ENCODE measurements around the gene RBFA. TPM values are rescaled to one million over a fixed set of nuclear protein-coding genes. Genes with fewer than 3 reads are reported as not detected.
"Not testable (repeated sequence)": the region's sequence is repeated elsewhere in the genome, so short reads cannot be mapped to it uniquely, and the experiment has no call there.

The RBFA gene
- polyA plus RNA-seq, 1 experiment: 32.6 TPM

GRCh38 chr18:80009661-80010550 is 24.3 kb upstream of the RBFA start:
- TF ChIP-seq, protein P1, sequence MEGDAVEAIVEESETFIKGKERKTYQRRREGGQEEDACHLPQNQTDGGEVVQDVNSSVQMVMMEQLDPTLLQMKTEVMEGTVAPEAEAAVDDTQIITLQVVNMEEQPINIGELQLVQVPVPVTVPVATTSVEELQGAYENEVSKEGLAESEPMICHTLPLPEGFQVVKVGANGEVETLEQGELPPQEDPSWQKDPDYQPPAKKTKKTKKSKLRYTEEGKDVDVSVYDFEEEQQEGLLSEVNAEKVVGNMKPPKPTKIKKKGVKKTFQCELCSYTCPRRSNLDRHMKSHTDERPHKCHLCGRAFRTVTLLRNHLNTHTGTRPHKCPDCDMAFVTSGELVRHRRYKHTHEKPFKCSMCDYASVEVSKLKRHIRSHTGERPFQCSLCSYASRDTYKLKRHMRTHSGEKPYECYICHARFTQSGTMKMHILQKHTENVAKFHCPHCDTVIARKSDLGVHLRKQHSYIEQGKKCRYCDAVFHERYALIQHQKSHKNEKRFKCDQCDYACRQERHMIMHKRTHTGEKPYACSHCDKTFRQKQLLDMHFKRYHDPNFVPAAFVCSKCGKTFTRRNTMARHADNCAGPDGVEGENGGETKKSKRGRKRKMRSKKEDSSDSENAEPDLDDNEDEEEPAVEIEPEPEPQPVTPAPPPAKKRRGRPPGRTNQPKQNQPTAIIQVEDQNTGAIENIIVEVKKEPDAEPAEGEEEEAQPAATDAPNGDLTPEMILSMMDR (IDR thresholded peaks at IDR 0.05; ENCODE audit: low read depth, low read length): no peak
- H3K27me3 ChIP-seq (ENCODE audit: control insufficient read depth, insufficient read depth, low read length): no peaks in the 10 kb centered on the region
- peak overlapping the region; percentile 86 for H3K27ac ChIP-seq (ENCODE audit: low read depth, low read length)
- H3K9me3 ChIP-seq (ENCODE audit: control insufficient read depth, insufficient read depth, low read length): peaks cover 16% of the 10 kb centered on the region
- POLR2A ChIA-PET: interaction anchor here (1.0 to 1.2 kb wide), 2 partner anchors 18 to 24 kb away, joined by 3 to 5 read pairs; no protein-coding TSS in a partner anchor
- no peak overlapping the region for H3K4me3 ChIP-seq (ENCODE audit: low read depth, low read length)
- CTCF ChIA-PET: no interaction called here
- peak; percentile 85 for DNase-seq (ENCODE audit: low read depth, low spot score)

GRCh38 chr18:80010551-80010906 is 23.7 kb upstream of the RBFA start:
- DNase-seq (ENCODE audit: low read depth, low spot score): no peak
- H3K27ac ChIP-seq (ENCODE audit: low read depth, low read length): peak overlapping the region; percentile 86
- peaks cover 17% of the 10 kb centered on the region for H3K9me3 ChIP-seq (ENCODE audit: control insufficient read depth, insufficient read depth, low read length)
- TF ChIP-seq, protein P1 (IDR thresholded peaks at IDR 0.05; ENCODE audit: low read depth, low read length): no peak
- POLR2A ChIA-PET: interaction anchor here (1.0 to 1.2 kb wide), 2 partner anchors 17 to 23 kb away, joined by 3 to 5 read pairs; no protein-coding TSS in a partner anchor
- H3K4me3 ChIP-seq (ENCODE audit: low read depth, low read length): no peak overlapping the region
- CTCF ChIA-PET: no interaction called here
- H3K27me3 ChIP-seq (ENCODE audit: control insufficient read depth, insufficient read depth, low read length): no peaks in the 10 kb centered on the region

DNA sequence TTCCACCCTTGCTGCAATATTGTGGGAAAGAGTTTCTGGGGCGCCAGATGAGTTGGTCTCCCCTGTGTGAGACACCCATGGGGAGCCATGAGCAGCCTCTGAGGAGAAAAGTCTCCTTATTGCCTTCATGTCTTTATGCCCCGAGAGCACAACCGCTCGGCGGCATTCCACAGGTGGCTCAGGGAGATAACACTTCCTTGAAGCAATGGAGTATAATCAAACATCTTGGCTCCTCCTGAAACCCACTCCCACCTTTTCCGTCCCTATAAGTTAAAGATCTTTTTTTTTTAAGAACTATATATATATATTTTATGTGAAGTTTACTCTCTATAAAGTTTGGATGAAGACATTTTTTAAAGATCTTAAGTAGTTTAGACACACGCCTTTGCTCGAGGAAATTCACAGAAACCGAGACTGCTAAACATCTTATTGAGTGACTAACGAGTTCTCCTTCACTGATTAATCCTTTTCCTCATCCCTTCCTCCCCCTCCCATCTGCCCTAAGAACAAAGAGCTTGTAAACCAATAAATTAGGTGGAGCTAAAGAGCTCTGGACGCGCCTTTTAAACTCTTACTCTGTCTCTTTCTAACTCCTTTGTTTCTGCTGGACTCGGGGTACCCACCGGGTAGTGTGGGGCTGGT is 22.6 kb upstream of the RBFA start:
- H3K9me3 ChIP-seq (ENCODE audit: control insufficient read depth, insufficient read depth, low read length): peaks cover 17% of the 10 kb centered on the region
- H3K27me3 ChIP-seq (ENCODE audit: control insufficient read depth, insufficient read depth, low read length); H3K4me3 ChIP-seq (ENCODE audit: low read depth, low read length); H3K27ac ChIP-seq (ENCODE audit: low read depth, low read length); DNase-seq (ENCODE audit: low read depth, low spot score); CTCF ChIA-PET; POLR2A ChIA-PET: not testable (repeated sequence)

- Histone ChIP-seq H3K4me3 (ENCODE audit: low read depth, low read length) (no peak overlapping the region), H3K27me3 (ENCODE audit: control insufficient read depth, insufficient read depth, low read length) (no peaks in the 10 kb centered on the region), H3K27ac (ENCODE audit: low read depth, low read length) (no peak overlapping the region), H3K9me3 (ENCODE audit: control insufficient read depth, insufficient read depth, low read length) (peaks cover 17% of the 10 kb centered on the region)
- ChIA-PET POLR2A (no interaction called here), CTCF (no interaction called here)
- no peak for DNase-seq (ENCODE audit: low read depth, low spot score)
- TF ChIP-seq, protein P1 (IDR thresholded peaks at IDR 0.05; ENCODE audit: low read depth, low read length): no peak
These were observed 21.5 kb upstream of the RBFA start for GRCh38 chr18:80012714-80013113.

GRCh38 chr18:80022613-80023012 is 11.6 kb upstream of the RBFA start:
- H3K27ac ChIP-seq (ENCODE audit: low read depth, low read length): no peak overlapping the region
- H3K27me3 ChIP-seq (ENCODE audit: control insufficient read depth, insufficient read depth, low read length): peaks cover 3% of the 10 kb centered on the region
- POLR2A ChIA-PET: interaction anchor here (0.5 kb wide), 1 partner anchor 538 kb away, joined by 3 read pairs; no protein-coding TSS in a partner anchor
- CTCF ChIA-PET: no interaction called here
- TF ChIP-seq, protein P1 (IDR thresholded peaks at IDR 0.05; ENCODE audit: low read depth, low read length): no peak
- DNase-seq (ENCODE audit: low read depth, low spot score): no peak
- peaks cover 53% of the 10 kb centered on the region for H3K9me3 ChIP-seq (ENCODE audit: control insufficient read depth, insufficient read depth, low read length)
- H3K4me3 ChIP-seq (ENCODE audit: low read depth, low read length): no peak overlapping the region
